Right lobe of liver (tissue), 6 donors: ENCODE measurements around the gene ZNF764. TPM values are rescaled to one million over a fixed set of nuclear protein-coding genes. Genes with fewer than 3 reads are reported as not detected.
A peak's percentile ranks its signal among the peaks of the same experiment; 100 is the strongest.

Experiments
- ATAC-seq, 4 donors: fragments of 200-7000 bp; cut with Tn5 transposase; one replicate each; pipeline ENCODE4 v1.9.1; 2020; ENCODE audit warnings: mild to moderate bottlenecking in 4 of 4, moderate library complexity in 4 of 4
- DNase-seq, 3 donors: peaks; one replicate each; pipeline ENCODE4 v3.0.0-alpha.2; 2020
- H3K27ac ChIP-seq, 3 donors: fragments of 200-600 bp; one replicate each; pipeline ENCODE4 v1.8.0; 2022
- H3K27me3 ChIP-seq, 2 donors: fragments of 200-600 bp; one replicate each; pipeline ENCODE4 v1.8.0; 2022
- H3K36me3 ChIP-seq, 4 donors: fragments of 200-600 bp; sonication (generic) in 1 of 4; one replicate each; pipeline versions ENCODE4 v1.5.1 to v1.8.0; 2017 to 2022; ENCODE audit warnings: control low read depth in 1 of 4
- H3K4me1 ChIP-seq, 4 donors: fragments of 200-600 bp; sonication (generic) in 1 of 4; one replicate each; pipeline versions ENCODE4 v1.5.1 to v1.8.0; 2017 to 2022; ENCODE audit warnings: control low read depth in 1 of 4
- H3K4me3 ChIP-seq, 3 donors: fragments of 200-600 bp; one replicate each; pipeline ENCODE4 v1.8.0; 2022
- H3K9me3 ChIP-seq, 4 donors: fragments of 200-600 bp; sonication (generic) in 1 of 4; one replicate each; pipeline versions ENCODE4 v1.5.1 to v1.8.0; 2017 to 2022; ENCODE audit warnings: control low read depth in 1 of 4
- POLR2A ChIP-seq: fragments of 450-650 bp; IDR thresholded peaks from one replicate; pipeline ENCODE4 v1.6.1; 2017; ENCODE audit warnings: antibody characterized with exemption, mild to moderate bottlenecking
- WGBS: methylation state at CpG from one replicate; pipeline ENCODE4 v1.1.6; 2018; ENCODE audit warnings: low coverage, low lambda C conversion rate; ENCODE audit not compliant: insufficient coverage; ENCODE audit errors: missing lambda C conversion rate; 5-methylcytosine and 5-hydroxymethylcytosine counted together
- intact Hi-C, 2 donors: fragments of 100-400 bp; cut with DNase I; formaldehyde crosslinking; loops; one replicate each; pipeline versions ENCODE4 v1.11.2 to v1.14.1; 2022
- total RNA-seq, 6 experiments: library from RNA; depleted of rRNA in 2 of 6; stranded (reverse); fragments of >200 nt in 2 of 6; fragmentation: NEBNext Ultra II Directional in 3 of 6; extraction: Animal tissue kit (Norgen Biotek cat#: 25700) in 3 of 6; gene quantifications; one replicate each; pipeline versions ENCODE4 v1.1.0 to v1.2.4, GENCODE V29; 2016 to 2023
- TF ChIP-seq, protein P1 (sequence below), 4 donors: fragments of 200-600 bp in 3 of 4; fragments of 450-650 bp in 1 of 4; IDR thresholded peaks; one replicate each; pipeline versions ENCODE4 v1.5.1 to v1.8.0; 2016 to 2022; ENCODE audit warnings: antibody characterized with exemption in 4 of 4, mild to moderate bottlenecking in 2 of 4
- donor health status: DM: no; HTN: yes; CAD: no.
- donor health status: DM: no; HTN: no; CAD: no.
- donor health status: DM: no; HTN: no; CAD: no.
- donor health status: DM: no; HTN: yes; CAD: no.
- donor health status: DM: no; HTN: yes; CAD: no.

ZNF764 gene
- total RNA-seq, 6 experiments from 2014 or later = 3.2 to 6.5 (median 4.8) TPM

GRCh38 chr16:30521873-30522641 lies 36.1 kb downstream of the ZNF764 start:
- DNase-seq = peak in 1 of 3 donors; percentile 70
- Histone ChIP-seq H3K27me3 (no peaks in the 10 kb centered on the region), H3K4me3 (no peak overlapping the region), H3K27ac (peak overlapping the region; percentile 43 to 73 (median 71)), H3K4me1 (peaks cover 0 to 24% (median 8%) of the 10 kb centered on the region in 4 donors), H3K36me3 (no peaks in the 10 kb centered on the region), H3K9me3 (no peaks in the 10 kb centered on the region)
- intact Hi-C loops = loop anchor here in 1 of 2 donors (10.0 kb wide), 1 partner anchor 87 kb away; the partner anchor contains the start of gene DCTPP1
- TF ChIP-seq, protein P1, sequence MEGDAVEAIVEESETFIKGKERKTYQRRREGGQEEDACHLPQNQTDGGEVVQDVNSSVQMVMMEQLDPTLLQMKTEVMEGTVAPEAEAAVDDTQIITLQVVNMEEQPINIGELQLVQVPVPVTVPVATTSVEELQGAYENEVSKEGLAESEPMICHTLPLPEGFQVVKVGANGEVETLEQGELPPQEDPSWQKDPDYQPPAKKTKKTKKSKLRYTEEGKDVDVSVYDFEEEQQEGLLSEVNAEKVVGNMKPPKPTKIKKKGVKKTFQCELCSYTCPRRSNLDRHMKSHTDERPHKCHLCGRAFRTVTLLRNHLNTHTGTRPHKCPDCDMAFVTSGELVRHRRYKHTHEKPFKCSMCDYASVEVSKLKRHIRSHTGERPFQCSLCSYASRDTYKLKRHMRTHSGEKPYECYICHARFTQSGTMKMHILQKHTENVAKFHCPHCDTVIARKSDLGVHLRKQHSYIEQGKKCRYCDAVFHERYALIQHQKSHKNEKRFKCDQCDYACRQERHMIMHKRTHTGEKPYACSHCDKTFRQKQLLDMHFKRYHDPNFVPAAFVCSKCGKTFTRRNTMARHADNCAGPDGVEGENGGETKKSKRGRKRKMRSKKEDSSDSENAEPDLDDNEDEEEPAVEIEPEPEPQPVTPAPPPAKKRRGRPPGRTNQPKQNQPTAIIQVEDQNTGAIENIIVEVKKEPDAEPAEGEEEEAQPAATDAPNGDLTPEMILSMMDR (IDR thresholded peaks at IDR 0.05) = no peak
- no peak for TF ChIP-seq POLR2A
- ATAC-seq = peak; percentile 33 to 49 (median 35)
- WGBS = 27% methylated on average over 7 of the region's 11 CpGs

- H3K27ac ChIP-seq = peak overlapping the region in 2 of 3 donors; percentile 71 to 73
- no peak for DNase-seq
- H3K4me3 ChIP-seq = no peak overlapping the region
- peaks cover 0 to 24% (median 8%) of the 10 kb centered on the region in 4 donors for H3K4me1 ChIP-seq
- intact Hi-C loops = loop anchor here in 1 of 2 donors (10.0 kb wide), 1 partner anchor 87 kb away; the partner anchor contains the start of gene DCTPP1
- 33% methylated on average over 1 of the region's 7 CpGs for WGBS
- no peaks in the 10 kb centered on the region for H3K36me3 ChIP-seq
- no peak for ATAC-seq
- TF ChIP-seq POLR2A = no peak
- TF ChIP-seq, protein P1 (IDR thresholded peaks at IDR 0.05) = no peak
- H3K9me3 ChIP-seq = no peaks in the 10 kb centered on the region
- no peaks in the 10 kb centered on the region for H3K27me3 ChIP-seq
Observed at GRCh38 chr16:30521476-30521872, 36.7 kb downstream of the ZNF764 start.

DNA sequence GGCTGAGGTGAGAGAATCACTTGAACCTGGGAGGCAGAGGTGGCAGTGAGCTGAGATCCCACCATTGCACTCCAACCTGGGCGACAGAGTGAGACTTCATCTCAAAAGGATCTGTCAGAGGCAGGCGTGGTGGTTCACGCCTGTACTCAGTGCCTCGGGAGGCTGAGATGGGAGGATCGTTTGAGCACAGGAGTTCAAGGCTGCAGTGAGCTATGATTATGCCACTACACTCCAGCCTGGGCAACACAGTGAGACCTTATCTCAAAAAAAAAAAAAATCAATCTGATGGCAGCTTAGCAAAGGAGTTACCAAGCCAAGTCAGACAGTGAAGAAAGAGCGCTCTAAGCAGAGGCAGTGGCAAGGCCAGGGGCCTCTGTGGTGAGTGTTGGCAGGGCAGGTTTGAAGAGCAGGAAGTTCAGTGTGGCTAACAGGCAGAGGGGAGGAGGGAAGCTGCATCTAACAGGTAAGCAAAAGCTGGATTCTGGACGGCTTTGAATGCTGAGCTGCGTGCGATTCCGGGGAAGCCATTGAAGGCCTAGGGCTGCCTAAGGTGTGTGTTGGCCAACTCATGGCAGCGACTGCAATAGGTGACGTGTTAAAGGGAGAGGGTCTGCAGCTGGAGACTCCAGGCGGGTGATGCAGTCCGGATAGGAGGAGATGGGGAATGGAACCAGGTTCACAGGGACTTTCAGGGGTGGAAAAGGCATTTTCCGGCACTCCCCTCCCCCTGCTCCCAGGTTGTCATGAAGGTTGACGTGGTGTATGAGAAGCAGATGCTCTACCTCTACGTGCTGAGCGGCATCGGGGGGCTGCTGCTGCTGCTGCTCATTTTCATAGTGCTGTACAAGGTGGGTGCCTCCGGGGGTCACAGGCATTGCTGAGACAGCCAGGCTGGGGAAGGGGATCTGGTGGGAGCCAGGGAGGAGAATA lies 38.8 kb downstream of the ZNF764 start:
- Histone ChIP-seq H3K27me3 (no peaks in the 10 kb centered on the region), H3K9me3 (no peaks in the 10 kb centered on the region), H3K27ac (no peak overlapping the region), H3K36me3 (no peaks in the 10 kb centered on the region), H3K4me3 (no peak overlapping the region), H3K4me1 (peaks cover 0 to 18% (median 8%) of the 10 kb centered on the region in 4 donors)
- DNase-seq (no peak), ATAC-seq (no peak)
- TF ChIP-seq, protein P1 (IDR thresholded peaks at IDR 0.05) = no peak
- TF ChIP-seq POLR2A = no peak
- intact Hi-C loops = loop anchor here in 1 of 2 donors (10.0 kb wide), 2 partner anchors 65 to 85 kb away; partner anchors contain the start of gene DCTPP1
- 90% methylated on average over 9 of the region's 20 CpGs for WGBS

- ATAC-seq (no peak), DNase-seq (no peak)
- H3K4me1 ChIP-seq = peaks cover 0 to 18% (median 8%) of the 10 kb centered on the region in 4 donors
- H3K27ac ChIP-seq = no peak overlapping the region
- H3K27me3 ChIP-seq = no peaks in the 10 kb centered on the region
- WGBS = 93% methylated on average over 8 of the region's 10 CpGs
- intact Hi-C loops = loop anchor here in 1 of 2 donors (10.0 kb wide), 1 partner anchor 64 kb away; no protein-coding TSS in a partner anchor
- no peaks in the 10 kb centered on the region for H3K36me3 ChIP-seq
- H3K9me3 ChIP-seq = no peaks in the 10 kb centered on the region
- no peak overlapping the region for H3K4me3 ChIP-seq
- no peak for TF ChIP-seq POLR2A
- TF ChIP-seq, protein P1 (IDR thresholded peaks at IDR 0.05) = no peak
Observed at GRCh38 chr16:30518552-30518951, 39.6 kb downstream of the ZNF764 start.
